Progenitor cell of endocrine pancreas (in vitro differentiated cells): ENCODE measurements around the gene MRPS23. TPM values are rescaled to one million over a fixed set of nuclear protein-coding genes. Genes with fewer than 3 reads are reported as not detected.

ENCODE experiments used
- DNase-seq: peaks from one replicate; pipeline ENCODE4 v3.0.0; 2021; ENCODE audit warnings: low spot score; ENCODE audit not compliant: unreplicated experiment
- H3K27ac Mint-ChIP-seq: 2 replicates; pipeline ENCODE4 v1.8.0; 2021; ENCODE audit warnings: mild to moderate bottlenecking, moderate library complexity, mixed read lengths
- H3K27me3 Mint-ChIP-seq: 2 replicates; pipeline ENCODE4 v1.8.0; 2021; ENCODE audit warnings: mixed read lengths
- H3K36me3 Mint-ChIP-seq: 2 replicates; pipeline ENCODE4 v1.8.0; 2022; ENCODE audit warnings: mixed read lengths; ENCODE audit not compliant: insufficient read depth
- H3K4me1 Mint-ChIP-seq: 2 replicates; pipeline ENCODE4 v1.8.0; 2021; ENCODE audit warnings: low read depth, mixed read lengths
- H3K4me3 Mint-ChIP-seq: 2 replicates; pipeline ENCODE4 v1.8.0; 2021; ENCODE audit warnings: low read depth, mild to moderate bottlenecking, moderate library complexity, mixed read lengths
- H3K9me3 Mint-ChIP-seq: 2 replicates; pipeline ENCODE4 v1.8.0; 2021; ENCODE audit warnings: low read depth, mixed read lengths
- total RNA-seq: library from RNA; stranded (reverse); gene quantifications from 2 replicates; pipeline ENCODE4 v1.2.1, GENCODE V29; 2021
- TF ChIP-seq, protein P1 (sequence below): fragments of 200-600 bp; sonication (generic); IDR thresholded peaks from one replicate; pipeline ENCODE4 v1.5.0; 2021; ENCODE audit warnings: antibody characterized with exemption, mild to moderate bottlenecking; ENCODE audit not compliant: unreplicated experiment

MRPS23 gene
- total RNA-seq, 1 donor from 2014 or later = 34.6 TPM

GRCh38 chr17:57873261-57874057 is 23.6 kb upstream of the MRPS23 start:
- Mint-ChIP-seq H3K27me3 (peaks cover 4% of the 10 kb centered on the region), H3K27ac (no peak overlapping the region), H3K36me3 (peaks cover 20% of the 10 kb centered on the region), H3K4me3 (no peak overlapping the region), H3K9me3 (no peaks in the 10 kb centered on the region), H3K4me1 (peaks cover 15% of the 10 kb centered on the region)
- TF ChIP-seq, protein P1, sequence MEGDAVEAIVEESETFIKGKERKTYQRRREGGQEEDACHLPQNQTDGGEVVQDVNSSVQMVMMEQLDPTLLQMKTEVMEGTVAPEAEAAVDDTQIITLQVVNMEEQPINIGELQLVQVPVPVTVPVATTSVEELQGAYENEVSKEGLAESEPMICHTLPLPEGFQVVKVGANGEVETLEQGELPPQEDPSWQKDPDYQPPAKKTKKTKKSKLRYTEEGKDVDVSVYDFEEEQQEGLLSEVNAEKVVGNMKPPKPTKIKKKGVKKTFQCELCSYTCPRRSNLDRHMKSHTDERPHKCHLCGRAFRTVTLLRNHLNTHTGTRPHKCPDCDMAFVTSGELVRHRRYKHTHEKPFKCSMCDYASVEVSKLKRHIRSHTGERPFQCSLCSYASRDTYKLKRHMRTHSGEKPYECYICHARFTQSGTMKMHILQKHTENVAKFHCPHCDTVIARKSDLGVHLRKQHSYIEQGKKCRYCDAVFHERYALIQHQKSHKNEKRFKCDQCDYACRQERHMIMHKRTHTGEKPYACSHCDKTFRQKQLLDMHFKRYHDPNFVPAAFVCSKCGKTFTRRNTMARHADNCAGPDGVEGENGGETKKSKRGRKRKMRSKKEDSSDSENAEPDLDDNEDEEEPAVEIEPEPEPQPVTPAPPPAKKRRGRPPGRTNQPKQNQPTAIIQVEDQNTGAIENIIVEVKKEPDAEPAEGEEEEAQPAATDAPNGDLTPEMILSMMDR = no peak
- DNase-seq = no peak

DNA sequence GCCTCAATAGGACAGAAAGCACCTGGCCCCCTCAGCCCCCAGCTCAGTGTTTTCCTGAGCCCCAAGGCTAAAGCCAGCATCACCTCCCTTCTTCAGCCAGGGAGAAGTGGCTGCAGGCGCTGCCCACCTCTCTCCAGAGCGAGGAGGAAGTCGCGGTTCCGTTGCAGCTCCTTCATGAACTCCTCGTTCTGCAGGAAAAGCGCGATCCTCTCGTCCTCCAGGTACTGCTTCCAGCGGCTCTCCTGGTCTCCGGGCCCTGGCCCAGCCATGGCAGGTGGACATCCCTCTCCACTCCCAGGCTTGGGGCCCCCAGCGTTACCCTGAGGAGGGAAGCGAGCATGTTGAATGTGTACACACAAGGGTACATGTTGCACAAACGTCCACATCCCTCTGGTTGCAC is 22.7 kb upstream of the MRPS23 start:
- H3K9me3 Mint-ChIP-seq = no peaks in the 10 kb centered on the region
- H3K27me3 Mint-ChIP-seq = peaks cover 7% of the 10 kb centered on the region
- no peak overlapping the region for H3K4me3 Mint-ChIP-seq
- H3K27ac Mint-ChIP-seq = no peak overlapping the region
- peaks cover 15% of the 10 kb centered on the region for H3K4me1 Mint-ChIP-seq
- DNase-seq = no peak
- peaks cover 22% of the 10 kb centered on the region for H3K36me3 Mint-ChIP-seq
- TF ChIP-seq, protein P1 = no peak

GRCh38 chr17:57871863-57872262 is 22.0 kb upstream of the MRPS23 start:
- Mint-ChIP-seq H3K4me3 (no peak overlapping the region), H3K27me3 (peaks cover 8% of the 10 kb centered on the region), H3K4me1 (peaks cover 15% of the 10 kb centered on the region), H3K36me3 (peaks cover 22% of the 10 kb centered on the region), H3K27ac (no peak overlapping the region), H3K9me3 (no peaks in the 10 kb centered on the region)
- no peak for DNase-seq
- TF ChIP-seq, protein P1 = no peak

- no peak overlapping the region for H3K4me3 Mint-ChIP-seq
- peaks cover 19% of the 10 kb centered on the region for H3K36me3 Mint-ChIP-seq
- TF ChIP-seq, protein P1 = no peak
- peaks cover 6% of the 10 kb centered on the region for H3K27me3 Mint-ChIP-seq
- no peak overlapping the region for H3K27ac Mint-ChIP-seq
- no peak for DNase-seq
- no peaks in the 10 kb centered on the region for H3K9me3 Mint-ChIP-seq
- peaks cover 12% of the 10 kb centered on the region for H3K4me1 Mint-ChIP-seq
Observed at GRCh38 chr17:57871155-57871554, 21.3 kb upstream of the MRPS23 start.

DNA sequence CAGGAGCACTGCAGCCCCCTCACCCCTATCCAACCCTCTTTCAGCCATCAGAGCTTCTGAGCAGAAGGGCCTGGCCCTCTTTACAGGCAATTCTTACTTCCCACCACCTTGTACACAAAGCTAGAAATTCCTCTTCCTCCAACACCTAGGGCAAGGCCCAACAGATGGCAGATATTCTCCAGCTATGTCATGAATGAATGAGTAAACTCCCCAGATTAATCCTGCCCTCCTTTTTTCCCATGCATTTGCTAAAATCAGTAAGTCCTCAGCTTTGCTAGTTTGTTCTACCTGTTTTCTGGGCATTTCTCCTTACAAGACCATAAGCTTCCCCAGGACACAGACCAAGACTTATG is 20.4 kb upstream of the MRPS23 start:
- Mint-ChIP-seq H3K9me3 (no peaks in the 10 kb centered on the region), H3K4me1 (peaks cover 8% of the 10 kb centered on the region), H3K27me3 (peaks cover 4% of the 10 kb centered on the region), H3K4me3 (no peak overlapping the region), H3K27ac (no peak overlapping the region), H3K36me3 (peaks cover 19% of the 10 kb centered on the region)
- DNase-seq = no peak
- TF ChIP-seq, protein P1 = no peak
